H1 (cell line): ENCODE measurements around the gene CACNA2D4.

Experiments used
- ASH2L ChIP-seq: fragments of 200-600, 300-600 bp; sonication (generic); IDR thresholded peaks from one replicate; pipeline ENCODE4 v1.7.1; 2017; ENCODE audit warnings: low read length
- BCL11A ChIP-seq, 2 experiments: IDR thresholded peaks; one replicate each; pipeline ENCODE4 v1.6.1; 2011; ENCODE audit warnings: low read depth in 2 of 2, low read length in 2 of 2, mild to moderate bottlenecking in 2 of 2
- CBX5 ChIP-seq: fragments of 300-800, 300-1000 bp; sonication (generic); IDR thresholded peaks from 2 replicates; pipeline ENCODE4 v1.7.1; 2016; ENCODE audit warnings: antibody characterized with exemption, low read length, low read depth
- EZH2 ChIP-seq: fragments of 200-600 bp; sonication (generic); IDR thresholded peaks from 2 replicates; pipeline ENCODE4 v1.7.1; 2012; ENCODE audit warnings: low read depth, mild to moderate bottlenecking, moderate library complexity, low read length, inconsistent platforms; ENCODE audit not compliant: severe bottlenecking
- POLR2A ChIP-seq, 2 experiments: IDR thresholded peaks; 1 replicate in 1 of 2; 2 replicates in 1 of 2; pipeline ENCODE4 v1.6.1; 2011; ENCODE audit warnings: low read depth in 2 of 2, low read length in 2 of 2, mild to moderate bottlenecking in 2 of 2; ENCODE audit errors: control extremely low read depth in 1 of 2
- POLR2AphosphoS5 ChIP-seq: IDR thresholded peaks from 2 replicates; pipeline ENCODE4 v1.6.1; 2011; ENCODE audit warnings: low read depth, low read length
- RAD21 ChIP-seq, 2 experiments: IDR thresholded peaks in 1 of 2; conservative IDR thresholded peaks in 1 of 2; 2 replicates each; pipeline ENCODE4 v1.6.1; 2011; ENCODE audit warnings: low read depth in 2 of 2, low read length in 2 of 2, improper control_type of control experiment in 1 of 2, inconsistent platforms in 1 of 2, mild to moderate bottlenecking in 1 of 2, moderate library complexity in 1 of 2
- SIN3A ChIP-seq, 2 experiments: IDR thresholded peaks in 1 of 2; conservative IDR thresholded peaks in 1 of 2; 2 replicates each; pipeline ENCODE4 v1.6.1; 2011 to 2012; ENCODE audit warnings: low read length in 2 of 2, improper control_type of control experiment in 1 of 2, low read depth in 1 of 2, mild to moderate bottlenecking in 1 of 2
- SP1 ChIP-seq: IDR thresholded peaks from 2 replicates; pipeline ENCODE4 v1.6.1; 2011; ENCODE audit warnings: low read depth, low read length
- TF ChIP-seq, protein P1 (sequence below), 3 experiments: IDR thresholded peaks; 1 replicate in 2 of 3; 2 replicates in 1 of 3; pipeline versions ENCODE4 v1.5.1 to v1.6.1; 2011; ENCODE audit warnings: low read length in 3 of 3, mild to moderate bottlenecking in 3 of 3, inconsistent platforms in 2 of 3, low read depth in 1 of 3, moderate library complexity in 1 of 3; ENCODE audit not compliant: insufficient read depth in 1 of 3; ENCODE audit errors: control extremely low read depth in 1 of 3

- TF ChIP-seq, protein P1, sequence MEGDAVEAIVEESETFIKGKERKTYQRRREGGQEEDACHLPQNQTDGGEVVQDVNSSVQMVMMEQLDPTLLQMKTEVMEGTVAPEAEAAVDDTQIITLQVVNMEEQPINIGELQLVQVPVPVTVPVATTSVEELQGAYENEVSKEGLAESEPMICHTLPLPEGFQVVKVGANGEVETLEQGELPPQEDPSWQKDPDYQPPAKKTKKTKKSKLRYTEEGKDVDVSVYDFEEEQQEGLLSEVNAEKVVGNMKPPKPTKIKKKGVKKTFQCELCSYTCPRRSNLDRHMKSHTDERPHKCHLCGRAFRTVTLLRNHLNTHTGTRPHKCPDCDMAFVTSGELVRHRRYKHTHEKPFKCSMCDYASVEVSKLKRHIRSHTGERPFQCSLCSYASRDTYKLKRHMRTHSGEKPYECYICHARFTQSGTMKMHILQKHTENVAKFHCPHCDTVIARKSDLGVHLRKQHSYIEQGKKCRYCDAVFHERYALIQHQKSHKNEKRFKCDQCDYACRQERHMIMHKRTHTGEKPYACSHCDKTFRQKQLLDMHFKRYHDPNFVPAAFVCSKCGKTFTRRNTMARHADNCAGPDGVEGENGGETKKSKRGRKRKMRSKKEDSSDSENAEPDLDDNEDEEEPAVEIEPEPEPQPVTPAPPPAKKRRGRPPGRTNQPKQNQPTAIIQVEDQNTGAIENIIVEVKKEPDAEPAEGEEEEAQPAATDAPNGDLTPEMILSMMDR (IDR thresholded peaks at IDR 0.05; ENCODE audit: control extremely low read depth in 1 of 3, insufficient read depth in 1 of 3, low read depth in 1 of 3, low read length in 3 of 3): no peak
- no peak for TF ChIP-seq SIN3A (conservative IDR thresholded peaks at IDR 0.05 in 1 of 2, IDR thresholded peaks at IDR 0.05 in 1 of 2; ENCODE audit: low read depth in 1 of 2, low read length in 2 of 2)
- no peak for TF ChIP-seq POLR2A (IDR thresholded peaks at IDR 0.05; ENCODE audit: control extremely low read depth in 1 of 2, low read depth in 2 of 2, low read length in 2 of 2)
- TF ChIP-seq CBX5: no peak
- no peak for TF ChIP-seq SP1
- TF ChIP-seq RAD21 (IDR thresholded peaks at IDR 0.05 in 1 of 2, conservative IDR thresholded peaks at IDR 0.05 in 1 of 2; ENCODE audit: low read depth in 2 of 2, low read length in 2 of 2): no peak
- TF ChIP-seq BCL11A (IDR thresholded peaks at IDR 0.05; ENCODE audit: low read depth in 2 of 2, low read length in 2 of 2): no peak
- TF ChIP-seq POLR2AphosphoS5: no peak
- TF ChIP-seq EZH2: no peak
- no peak for TF ChIP-seq ASH2L
Observed at GRCh38 chr12:1811948-1812291, 106.5 kb downstream of the CACNA2D4 start.
